HuH-7.5 (cell line): ENCODE results near the gene TMEM175.

ENCODE experiments used
- DNase-seq: peaks from one replicate; pipeline ENCODE4 v3.0.0; 2011; ENCODE audit warnings: low spot score

The TMEM175 gene

DNA sequence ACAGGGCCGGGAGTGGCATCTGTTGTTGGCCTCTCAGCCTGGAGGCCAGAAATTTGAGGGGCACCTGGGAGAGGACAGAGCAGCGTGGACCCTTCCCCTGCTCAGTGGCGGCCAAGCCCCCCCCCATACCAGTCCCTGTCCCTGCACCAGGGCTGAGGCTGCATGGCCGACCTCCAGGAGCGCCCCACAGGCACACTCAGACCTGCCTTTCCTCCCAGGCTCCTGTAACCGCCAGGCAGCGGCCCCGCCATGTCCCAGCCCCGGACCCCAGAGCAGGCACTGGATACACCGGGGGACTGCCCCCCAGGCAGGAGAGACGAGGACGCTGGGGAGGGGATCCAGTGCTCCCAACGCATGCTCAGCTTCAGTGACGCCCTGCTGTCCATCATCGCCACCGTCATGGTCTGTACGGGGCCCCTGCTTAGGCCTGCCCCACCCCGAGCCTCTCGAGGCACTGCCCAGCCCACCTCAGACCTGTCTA is 15.3 kb downstream of the TMEM175 start:
- DNase-seq, result no peak

DNA sequence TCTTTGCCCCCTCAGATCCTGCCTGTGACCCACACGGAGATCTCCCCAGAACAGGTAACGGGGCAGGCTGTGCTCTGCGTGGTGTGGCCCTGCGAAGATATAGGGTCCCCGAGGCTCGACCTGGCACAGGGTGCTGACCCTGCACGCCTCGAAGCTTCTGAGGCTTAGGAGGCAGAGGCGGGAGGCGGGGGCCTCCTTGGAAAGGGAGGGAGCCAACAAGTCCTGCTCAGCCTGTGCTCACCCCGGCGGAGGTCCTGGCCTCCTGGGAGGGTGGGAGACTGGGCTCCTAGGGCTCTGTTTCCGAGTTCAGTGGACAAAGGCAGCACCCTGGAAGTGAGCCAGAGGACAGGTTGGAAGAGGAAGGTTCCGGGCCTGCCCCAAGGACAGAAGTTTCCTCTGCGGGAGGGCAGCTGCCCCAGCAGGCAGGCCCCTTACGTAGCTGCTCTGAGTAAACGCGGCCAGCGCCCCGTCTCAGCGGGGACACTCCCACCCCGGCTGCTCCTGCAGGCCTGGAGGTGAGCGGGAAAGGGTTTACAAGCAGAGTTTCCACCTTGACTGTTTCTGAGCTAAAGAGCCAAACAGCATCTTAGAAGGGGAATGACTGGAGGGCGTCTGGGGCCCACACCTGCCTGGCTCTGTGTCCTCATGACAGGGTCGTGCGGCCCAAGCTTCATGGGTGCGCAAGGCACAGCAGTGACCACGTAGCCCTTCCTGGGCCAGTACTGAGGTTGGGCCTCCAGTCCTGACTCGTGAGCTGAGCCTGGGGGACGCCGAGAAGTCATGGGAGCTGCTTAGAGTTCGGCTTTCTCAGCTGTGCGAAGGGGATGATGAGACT is 16.1 kb downstream of the TMEM175 start:
- no peak for DNase-seq

DNA sequence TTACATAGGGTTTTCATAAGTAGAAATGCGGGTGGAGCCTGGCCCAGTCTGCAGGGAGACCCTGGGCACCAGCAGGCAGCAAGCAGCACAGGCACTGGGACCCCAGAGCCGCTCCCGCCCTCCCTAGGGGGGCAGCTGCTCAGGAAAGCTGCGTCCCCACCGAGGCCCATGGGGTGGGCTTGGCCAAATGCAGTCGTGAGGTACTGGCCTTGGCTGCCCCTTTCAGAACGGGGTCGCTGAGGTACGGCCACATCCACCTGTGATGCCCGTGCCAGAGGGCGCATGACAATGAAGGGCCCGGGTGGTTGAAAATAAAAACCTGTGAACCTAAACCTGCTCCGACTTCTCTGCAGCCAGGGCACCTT is 16.7 kb downstream of the TMEM175 start:
- DNase-seq, result no peak

DNA sequence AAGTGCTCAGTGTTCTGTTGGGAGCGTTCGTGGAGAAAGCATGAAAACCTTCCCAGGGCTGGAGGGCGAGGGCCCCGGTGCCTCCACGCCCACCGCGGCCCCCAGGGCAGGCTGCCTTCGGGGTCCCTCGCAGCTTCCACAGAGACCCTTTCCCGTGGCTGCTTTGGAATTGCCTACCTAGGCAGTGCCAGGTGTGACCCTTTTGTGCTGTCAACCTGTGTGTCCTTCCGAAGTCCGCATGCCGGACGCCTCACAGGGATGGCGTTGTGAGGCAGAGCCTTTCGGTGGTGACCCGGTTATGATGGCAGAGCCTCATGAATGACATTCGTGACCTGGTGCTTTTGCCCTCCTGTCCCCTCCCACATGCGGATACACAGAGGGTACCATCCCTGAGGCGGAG is 17.4 kb downstream of the TMEM175 start:
- no peak for DNase-seq

DNA sequence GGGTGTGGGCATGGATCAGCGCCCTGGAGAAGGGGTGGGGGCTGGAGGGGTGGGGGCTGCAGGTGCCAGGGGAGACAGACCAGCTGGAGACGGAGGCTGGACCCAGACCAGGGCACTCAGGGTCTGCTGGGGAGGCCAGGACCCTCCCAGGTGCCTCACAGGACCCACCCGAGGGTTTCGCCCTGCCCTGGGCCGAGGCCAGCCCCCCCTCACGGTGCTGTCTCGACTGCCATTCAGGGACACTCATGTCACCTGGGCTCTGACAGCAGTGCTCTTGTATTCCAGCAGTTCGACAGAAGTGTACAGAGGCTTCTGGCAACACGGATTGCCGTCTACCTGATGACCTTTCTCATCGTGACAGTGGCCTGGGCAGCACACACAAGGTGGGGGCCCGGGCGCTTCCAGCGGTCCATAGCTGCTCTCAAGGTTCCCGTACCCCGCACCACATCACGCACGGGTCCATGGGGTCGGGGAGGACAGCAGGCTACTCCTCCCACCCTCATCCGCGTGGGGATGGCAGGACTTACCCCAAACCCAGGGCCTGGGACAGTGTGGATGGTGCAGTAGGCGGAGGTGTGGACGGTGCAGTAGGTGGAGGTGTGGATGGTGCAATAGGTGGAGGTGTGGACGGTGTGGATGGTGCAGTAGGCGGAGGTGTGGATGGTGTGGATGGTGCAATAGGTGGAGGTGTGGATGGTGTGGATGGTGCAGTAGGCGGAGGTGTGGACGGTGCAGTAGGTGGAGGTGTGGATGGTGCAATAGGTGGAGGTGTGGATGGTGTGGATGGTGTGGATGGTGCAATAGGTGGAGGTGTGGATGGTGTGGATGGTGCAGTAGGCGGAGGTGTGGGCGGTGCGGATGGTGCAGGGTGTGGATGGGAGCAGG is 18.1 kb downstream of the TMEM175 start:
- DNase-seq, result no peak

DNA sequence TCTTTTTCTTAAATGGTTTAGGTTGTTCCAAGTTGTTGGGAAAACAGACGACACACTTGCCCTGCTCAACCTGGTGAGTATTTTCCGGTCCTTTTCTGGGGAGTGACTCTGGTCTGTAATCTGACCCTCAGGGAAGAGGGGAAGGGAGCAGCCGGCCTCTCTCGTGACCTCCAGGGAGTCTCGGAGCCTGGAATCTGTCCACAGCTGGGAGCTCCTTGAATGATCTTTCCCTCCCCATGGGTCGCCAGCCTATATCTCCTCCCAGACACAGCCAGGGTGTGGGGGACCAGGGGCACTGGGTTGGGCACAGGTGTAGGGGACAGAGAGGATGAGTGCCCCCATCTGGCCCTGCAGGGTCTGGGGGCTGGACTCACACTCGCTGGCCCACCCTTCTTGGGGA is 18.9 kb downstream of the TMEM175 start:
- DNase-seq, result peak; percentile 3

DNA sequence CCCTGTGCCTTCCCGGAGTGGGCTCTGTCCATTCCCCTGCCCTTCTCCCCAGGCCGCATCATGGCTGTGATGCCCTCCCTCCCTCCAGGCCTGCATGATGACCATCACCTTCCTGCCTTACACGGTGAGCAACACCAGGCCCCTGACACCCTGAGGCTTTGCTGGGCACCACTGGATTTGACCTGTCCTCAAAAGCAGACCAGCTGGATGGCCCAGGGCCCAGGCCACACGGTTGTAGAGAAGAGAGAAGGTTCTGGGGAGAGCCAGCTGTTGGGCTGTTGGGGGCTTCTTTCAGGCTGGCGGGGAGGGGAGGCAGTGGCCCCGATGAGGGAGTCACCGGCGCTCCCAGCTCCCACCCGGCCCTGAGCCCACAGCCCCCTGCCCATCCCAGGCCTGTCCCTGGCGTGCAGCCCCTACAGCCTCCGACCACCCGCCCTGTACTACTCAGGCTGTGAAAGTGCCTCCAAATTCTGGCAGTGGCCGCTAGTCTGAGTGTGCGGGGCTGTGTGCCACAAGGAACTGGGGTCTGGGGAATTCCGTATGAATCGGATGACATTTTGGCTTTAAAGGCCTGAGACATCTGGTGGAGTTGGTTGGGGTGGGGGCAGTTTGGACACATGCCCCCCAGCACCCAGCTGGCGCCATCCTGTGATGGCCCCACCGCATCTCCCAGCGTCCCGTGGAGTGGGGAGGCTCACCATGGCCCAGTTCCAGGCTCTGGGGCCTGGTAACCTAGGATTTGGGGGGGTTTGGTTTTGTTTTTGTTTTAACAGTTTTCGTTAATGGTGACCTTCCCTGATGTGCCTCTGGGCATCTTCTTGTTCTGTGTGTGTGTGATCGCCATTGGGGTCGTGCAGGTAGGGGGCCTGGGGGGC is 19.6 kb downstream of the TMEM175 start:
- DNase-seq, result peak; percentile 7

DNA sequence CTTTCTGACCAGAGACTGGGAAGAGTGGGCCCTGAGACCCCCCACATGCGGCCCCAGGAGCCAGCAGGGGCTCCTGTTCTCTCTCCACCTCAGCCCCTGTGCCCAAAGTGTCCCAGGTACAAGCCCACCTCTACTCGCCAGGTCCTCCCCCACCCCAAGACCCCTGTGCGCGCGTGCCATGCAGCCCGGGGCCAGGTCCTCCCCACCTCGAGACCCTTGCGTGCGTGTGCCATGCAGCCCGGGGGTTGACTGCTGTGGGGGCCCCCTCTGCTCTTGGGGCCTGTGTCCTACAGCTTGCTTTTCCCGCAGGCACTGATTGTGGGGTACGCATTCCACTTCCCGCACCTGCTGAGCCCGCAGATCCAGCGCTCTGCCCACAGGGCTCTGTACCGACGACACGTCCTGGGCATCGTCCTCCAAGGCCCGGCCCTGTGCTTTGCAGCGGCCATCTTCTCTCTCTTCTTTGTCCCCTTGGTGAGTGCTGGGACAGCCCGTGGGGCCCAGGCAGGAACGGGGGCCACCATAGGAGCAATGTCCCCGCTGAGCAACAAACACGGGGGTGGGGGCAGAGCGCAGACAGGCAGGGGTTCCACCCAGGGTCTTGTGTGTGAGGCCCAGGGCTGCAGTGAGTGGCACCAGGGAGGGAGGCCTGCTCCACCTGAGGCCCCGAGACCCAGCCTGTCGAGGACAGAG is 20.8 kb downstream of the TMEM175 start:
- DNase-seq, result no peak

DNA sequence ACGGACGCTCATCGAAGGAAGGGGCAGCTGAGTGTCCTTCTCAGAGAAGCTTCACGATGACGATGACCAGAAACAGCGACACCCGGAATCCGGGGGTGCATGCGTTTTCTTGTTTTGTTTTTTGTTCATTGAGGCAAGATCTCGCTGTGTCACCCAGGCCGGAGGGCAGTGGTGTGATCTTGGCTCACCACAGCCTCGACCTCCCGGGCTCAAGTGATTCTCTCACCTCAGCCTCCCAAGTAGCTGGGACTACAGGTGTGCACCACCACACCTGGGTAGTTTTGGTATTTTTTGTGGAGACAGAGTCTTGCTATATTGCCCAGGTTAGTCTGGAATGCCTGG is 21.3 kb downstream of the TMEM175 start:
- DNase-seq, result no peak

DNA sequence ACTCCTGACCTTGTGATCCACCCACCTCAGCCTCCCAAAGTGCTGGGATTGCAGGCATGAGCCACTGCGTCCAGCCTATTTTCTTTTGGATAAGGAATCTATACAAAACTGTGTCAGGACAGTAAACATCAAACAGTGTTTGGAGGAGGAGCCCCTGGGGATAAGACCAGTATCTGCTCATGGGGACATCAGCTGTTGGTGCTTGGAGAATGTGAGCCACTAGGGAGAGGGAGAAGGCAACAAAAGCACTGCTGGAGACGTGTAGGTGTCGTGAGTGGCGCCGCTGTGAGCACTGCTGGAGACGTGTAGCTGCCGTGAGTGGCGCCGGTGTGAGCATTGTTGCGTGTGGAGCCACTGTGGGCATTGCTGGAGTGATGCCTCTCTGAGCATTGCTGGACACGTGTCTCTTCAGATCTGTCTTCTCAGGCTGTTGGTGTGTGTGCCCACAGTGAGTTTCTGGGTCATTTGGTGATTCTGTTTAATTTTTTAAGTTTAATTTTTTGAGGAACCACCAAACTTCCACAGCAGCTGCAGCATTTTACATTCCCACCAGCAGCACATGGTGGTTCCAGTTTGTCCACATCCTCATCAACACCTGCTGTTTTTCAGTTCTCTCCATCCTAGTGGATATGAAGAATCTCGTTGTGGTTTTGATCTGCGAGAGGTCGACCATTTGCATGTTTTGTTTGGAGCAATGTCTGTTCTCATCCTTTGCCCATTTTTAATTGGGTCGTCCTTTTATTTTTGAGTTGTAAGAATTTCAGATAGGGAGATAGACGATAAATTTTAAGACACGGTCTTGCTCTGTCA is 22.2 kb downstream of the TMEM175 start:
- DNase-seq, result no peak

- no peak for DNase-seq
Measured at GRCh38 chr4:955161-955921, 23.1 kb downstream of the TMEM175 start.

DNA sequence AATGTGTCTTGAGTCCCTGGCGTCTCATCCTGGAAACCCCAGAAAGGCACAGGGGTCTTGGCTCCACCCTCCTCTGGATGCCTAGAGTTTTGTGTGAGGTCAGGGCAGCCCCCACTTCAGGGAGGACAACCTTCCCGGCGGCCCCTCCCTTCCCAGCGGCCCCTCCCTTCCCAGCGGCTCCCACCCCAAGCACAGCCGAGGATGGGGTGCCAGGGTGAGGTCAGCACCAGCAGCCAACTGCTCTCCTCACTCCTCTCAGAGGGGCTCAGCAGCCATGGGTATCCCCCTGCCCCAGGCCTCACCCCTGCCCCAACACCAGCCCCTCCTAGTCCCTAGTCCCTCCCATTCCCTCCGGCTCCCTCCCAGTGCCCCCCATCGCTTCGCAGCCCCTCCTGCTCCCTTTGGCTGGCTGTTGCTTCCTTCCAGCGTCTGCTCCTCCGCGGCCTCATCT is 23.7 kb downstream of the TMEM175 start:
- no peak for DNase-seq

DNA sequence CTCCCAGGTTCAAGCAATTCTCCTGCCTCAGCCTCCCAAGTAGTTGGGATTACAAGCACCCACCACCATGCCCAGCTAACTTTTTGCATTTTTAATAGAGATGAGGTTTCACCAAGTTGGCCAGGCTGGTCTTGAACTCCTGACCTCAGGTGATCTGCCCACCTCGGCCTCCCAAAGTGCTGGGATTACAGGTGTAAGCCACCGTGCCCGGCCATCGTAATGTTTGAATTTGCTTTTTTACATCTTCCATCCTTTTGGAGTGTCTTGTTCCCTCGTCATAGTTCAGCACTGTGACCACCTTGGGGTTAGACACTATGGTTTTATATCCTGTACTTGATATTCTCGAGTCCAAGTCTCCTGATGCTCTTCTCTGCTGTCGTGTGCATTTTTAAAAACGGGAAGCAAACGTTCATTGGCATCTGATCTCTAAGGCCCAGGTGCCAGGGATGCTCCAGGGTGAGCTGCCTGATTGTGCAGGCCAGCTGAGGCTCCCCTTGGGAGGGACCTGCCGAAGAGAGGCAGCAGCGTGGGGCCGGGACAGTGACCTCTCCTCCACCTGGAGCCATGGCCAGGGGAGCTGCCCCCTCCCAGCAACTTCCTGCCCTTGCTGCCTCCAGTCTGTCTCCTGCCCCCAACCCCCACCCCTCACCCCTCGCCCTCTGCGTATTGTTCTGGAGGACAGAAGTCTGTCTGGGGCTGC is 24.4 kb downstream of the TMEM175 start:
- DNase-seq, result no peak

DNA sequence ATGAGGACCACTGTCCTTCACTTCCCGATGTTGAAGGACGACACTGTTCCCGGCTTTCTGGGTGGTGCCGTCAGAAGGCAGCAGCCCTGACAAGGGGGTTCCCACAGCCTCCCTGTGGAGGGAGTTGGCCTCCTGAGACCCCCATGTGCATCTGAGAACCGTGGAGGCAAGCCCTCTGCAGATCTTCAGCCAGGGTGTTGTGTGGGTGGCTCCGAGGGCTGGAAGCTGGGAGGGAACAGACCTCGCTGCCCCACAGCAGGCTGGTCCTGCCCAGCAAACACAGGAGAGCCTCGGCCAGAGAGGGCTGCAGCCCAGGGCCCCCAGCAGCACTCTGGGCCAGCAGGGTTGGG is 24.9 kb downstream of the TMEM175 start:
- no peak for DNase-seq

DNA sequence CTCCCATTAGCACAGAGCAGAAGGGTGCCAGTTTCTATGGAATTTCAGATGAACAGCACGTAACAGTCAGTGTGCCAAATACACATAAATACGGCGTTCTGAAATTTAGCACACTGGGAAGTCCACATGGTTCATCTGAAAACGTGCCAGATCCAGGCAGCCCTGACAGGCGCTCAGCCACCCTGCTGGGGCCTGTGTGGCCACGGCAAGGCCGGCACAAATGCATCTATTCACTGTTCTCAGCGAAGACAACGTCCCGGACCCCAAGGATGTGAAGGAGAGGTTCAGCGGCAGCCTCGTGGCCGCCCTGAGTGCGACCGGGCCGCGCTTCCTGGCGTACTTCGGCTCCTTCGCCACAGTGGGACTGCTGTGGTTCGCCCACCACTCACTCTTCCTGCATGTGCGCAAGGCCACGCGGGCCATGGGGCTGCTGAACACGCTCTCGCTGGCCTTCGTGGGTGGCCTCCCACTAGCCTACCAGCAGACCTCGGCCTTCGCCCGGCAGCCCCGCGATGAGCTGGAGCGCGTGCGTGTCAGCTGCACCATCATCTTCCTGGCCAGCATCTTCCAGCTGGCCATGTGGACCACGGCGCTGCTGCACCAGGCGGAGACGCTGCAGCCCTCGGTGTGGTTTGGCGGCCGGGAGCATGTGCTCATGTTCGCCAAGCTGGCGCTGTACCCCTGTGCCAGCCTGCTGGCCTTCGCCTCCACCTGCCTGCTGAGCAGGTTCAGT is 25.5 kb downstream of the TMEM175 start:
- DNase-seq, result no peak

DNA sequence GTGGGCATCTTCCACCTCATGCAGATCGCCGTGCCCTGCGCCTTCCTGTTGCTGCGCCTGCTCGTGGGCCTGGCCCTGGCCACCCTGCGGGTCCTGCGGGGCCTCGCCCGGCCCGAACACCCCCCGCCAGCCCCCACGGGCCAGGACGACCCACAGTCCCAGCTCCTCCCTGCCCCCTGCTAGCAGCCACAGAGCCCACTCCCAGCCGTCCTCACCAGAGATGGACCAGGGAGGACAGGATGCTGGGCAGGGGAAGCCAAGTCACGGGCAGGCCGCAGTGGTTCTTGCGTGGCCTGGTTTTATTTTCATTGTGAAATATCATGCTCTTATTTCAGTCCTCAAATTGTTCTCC is 26.0 kb downstream of the TMEM175 start:
- DNase-seq, result no peak

- no peak for DNase-seq
Measured at GRCh38 chr4:958696-959337, 26.6 kb downstream of the TMEM175 start.
